ENCODE results near the gene NCOA3.

DNA sequence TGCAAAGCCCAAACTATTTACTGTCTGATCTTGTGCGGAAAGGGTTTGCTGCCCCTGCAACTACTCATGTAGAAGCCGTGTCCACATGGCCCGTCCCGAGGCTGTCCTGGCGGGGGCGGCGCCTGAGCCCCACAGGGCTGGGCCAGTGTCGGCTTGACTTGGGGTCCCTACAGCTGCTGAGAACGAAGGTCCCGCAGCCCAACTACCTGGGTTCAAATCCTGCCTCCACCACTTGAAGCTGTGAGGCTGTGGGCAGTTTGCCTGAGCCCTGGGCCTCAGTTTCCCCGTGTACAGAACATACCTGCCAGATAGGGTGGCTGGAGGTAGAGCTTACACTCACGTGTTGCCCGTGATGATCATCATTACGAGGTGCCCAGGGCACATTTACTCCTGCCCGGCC is 172.5 kb downstream of the NCOA3 start:
- no peak for TF ChIP-seq POLR2A (IDR thresholded peaks at IDR 0.05)
- TF ChIP-seq, protein P1, sequence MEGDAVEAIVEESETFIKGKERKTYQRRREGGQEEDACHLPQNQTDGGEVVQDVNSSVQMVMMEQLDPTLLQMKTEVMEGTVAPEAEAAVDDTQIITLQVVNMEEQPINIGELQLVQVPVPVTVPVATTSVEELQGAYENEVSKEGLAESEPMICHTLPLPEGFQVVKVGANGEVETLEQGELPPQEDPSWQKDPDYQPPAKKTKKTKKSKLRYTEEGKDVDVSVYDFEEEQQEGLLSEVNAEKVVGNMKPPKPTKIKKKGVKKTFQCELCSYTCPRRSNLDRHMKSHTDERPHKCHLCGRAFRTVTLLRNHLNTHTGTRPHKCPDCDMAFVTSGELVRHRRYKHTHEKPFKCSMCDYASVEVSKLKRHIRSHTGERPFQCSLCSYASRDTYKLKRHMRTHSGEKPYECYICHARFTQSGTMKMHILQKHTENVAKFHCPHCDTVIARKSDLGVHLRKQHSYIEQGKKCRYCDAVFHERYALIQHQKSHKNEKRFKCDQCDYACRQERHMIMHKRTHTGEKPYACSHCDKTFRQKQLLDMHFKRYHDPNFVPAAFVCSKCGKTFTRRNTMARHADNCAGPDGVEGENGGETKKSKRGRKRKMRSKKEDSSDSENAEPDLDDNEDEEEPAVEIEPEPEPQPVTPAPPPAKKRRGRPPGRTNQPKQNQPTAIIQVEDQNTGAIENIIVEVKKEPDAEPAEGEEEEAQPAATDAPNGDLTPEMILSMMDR (IDR thresholded peaks at IDR 0.05), result no peak

All from adrenal gland (tissue), 5 donors.